K562 (cell line): ENCODE results near the gene UFC1. TPM values are rescaled to one million over a fixed set of nuclear protein-coding genes. Genes with fewer than 3 reads are reported as not detected.

Experiments used
- ATF1 ChIP-seq, 2 experiments: fragments of 450-650 bp in 1 of 2; IDR thresholded peaks; 2 replicates each; pipeline ENCODE4 v1.6.1; 2016; ENCODE audit warnings: missing compliant biosample characterization in 1 of 2, missing genetic modification characterization in 1 of 2
- BACH1 ChIP-seq: fragments of 200-800 bp; sonication (Bioruptor generic); IDR thresholded peaks from 2 replicates; pipeline ENCODE4 v1.6.1; 2016; ENCODE audit warnings: missing genetic modification characterization, missing compliant biosample characterization
- EP400 ChIP-seq: fragments of 450-650 bp; IDR thresholded peaks from 2 replicates; pipeline ENCODE4 v1.6.1; 2017; ENCODE audit warnings: antibody characterized with exemption, mild to moderate bottlenecking, moderate library complexity
- EZH2 ChIP-seq: IDR thresholded peaks from 2 replicates; pipeline ENCODE4 v1.6.1; 2012; ENCODE audit warnings: low read depth, mild to moderate bottlenecking, inconsistent platforms, low read length, borderline replicate concordance
- FOSL1 ChIP-seq: fragments of 200-800 bp; sonication (Bioruptor generic); conservative IDR thresholded peaks from 2 replicates; pipeline ENCODE4 v1.6.1; 2016; ENCODE audit warnings: missing genetic modification characterization, missing compliant biosample characterization
- HDAC3 ChIP-seq: fragments of 450-650 bp; IDR thresholded peaks from 2 replicates; pipeline ENCODE4 v1.6.1; 2018; ENCODE audit warnings: borderline replicate concordance, mild to moderate bottlenecking, moderate library complexity; ENCODE audit not compliant: partially characterized antibody
- ILK ChIP-seq: fragments of 450-650 bp; IDR thresholded peaks from 2 replicates; pipeline ENCODE4 v1.6.1; 2016; ENCODE audit warnings: missing genetic modification characterization, low read depth, mild to moderate bottlenecking, missing compliant biosample characterization, moderate library complexity, borderline replicate concordance
- JUN ChIP-seq, 2 experiments: sonication (generic) in 1 of 2; formaldehyde crosslinking in 1 of 2; IDR thresholded peaks; 2 replicates each; pipeline versions ENCODE4 v1.6.1 to v1.8.0; 2012 to 2022; ENCODE audit warnings: borderline replicate concordance in 2 of 2, mild to moderate bottlenecking in 2 of 2, improper control_type of control experiment in 1 of 2, low read depth in 1 of 2, low read length in 1 of 2, missing genetic modification reagents in 1 of 2
- NFRKB ChIP-seq: fragments of 450-650 bp; IDR thresholded peaks from 2 replicates; pipeline ENCODE4 v1.6.1; 2016; ENCODE audit warnings: low read depth
- REST ChIP-seq, 2 experiments: fragments of 450-650 bp; formaldehyde crosslinking in 1 of 2; IDR thresholded peaks; 2 replicates each; pipeline versions ENCODE4 v1.4.0 to v1.6.1; 2014 to 2020; ENCODE audit warnings: mild to moderate bottlenecking in 2 of 2, borderline replicate concordance in 1 of 2, low read depth in 1 of 2
- SAFB2 ChIP-seq: fragments of 200-400 bp; formaldehyde crosslinking; IDR thresholded peaks from 2 replicates; pipeline ENCODE4 v1.6.1; 2018; ENCODE audit warnings: borderline replicate concordance, low read length, low read depth, moderate library complexity; ENCODE audit not compliant: severe bottlenecking
- YY1 ChIP-seq, 3 experiments: IDR thresholded peaks; 2 replicates each; pipeline ENCODE4 v1.6.1; 2011; ENCODE audit warnings: low read length in 2 of 3, mild to moderate bottlenecking in 2 of 3, moderate library complexity in 2 of 3, borderline replicate concordance in 1 of 3, control low read depth in 1 of 3, low read depth in 1 of 3; ENCODE audit not compliant: insufficient read depth in 3 of 3, insufficient replicate concordance in 2 of 3, control insufficient read depth in 1 of 3, insufficient read length in 1 of 3; ENCODE audit errors: extremely low read depth in 1 of 3
- ZFPM2 ChIP-seq: fragments of 250-450 bp; sonication (Bioruptor Pico); IDR thresholded peaks from 2 replicates; pipeline ENCODE4 v1.5.1; 2022; ENCODE audit warnings: mild to moderate bottlenecking
- ZNF146 ChIP-seq: IDR thresholded peaks from one replicate; pipeline ENCODE4 v1.6.1; 2018; ENCODE audit warnings: missing compliant biosample characterization; ENCODE audit not compliant: unreplicated experiment
- ZNF280A ChIP-seq: fragments of 450-650 bp; IDR thresholded peaks from 2 replicates; pipeline ENCODE4 v1.6.1; 2018; ENCODE audit warnings: mild to moderate bottlenecking, low read depth; ENCODE audit not compliant: partially characterized antibody
- ZNF77 ChIP-seq: fragments of 250-450 bp; sonication (Bioruptor Pico); IDR thresholded peaks from 2 replicates; pipeline ENCODE4 v1.5.0; 2020
- polyA plus RNA-seq, 8 experiments: library from polyadenylated mRNA; depleted of rRNA in 4 of 8; stranded (reverse) in 5 of 8; unstranded in 3 of 8; fragments of >200 nt; fragmentation: Nextera tagmentation in 2 of 8; fragmentation: Illumina TruSeq in 1 of 8; extraction: Ambion mirVana in 2 of 8; extraction: Trizol in 1 of 8; gene quantifications; 2 replicates each; pipeline versions ENCODE4 v1.2.1 to v1.2.3, GENCODE V29; 2011 to 2014; ENCODE audit warnings: inconsistent platforms in 1 of 8, missing spikeins in 1 of 8
- total RNA-seq, 7 experiments: library from RNA; depleted of rRNA in 6 of 7; stranded (reverse); fragments of >200 nt in 6 of 7; fragmentation: Illumina TruSeq in 2 of 7; extraction: Trizol in 2 of 7; gene quantifications; 2 replicates each; pipeline versions ENCODE4 v1.2.1 to v1.2.3, GENCODE V29; 2011 to 2021; ENCODE audit warnings: low replicate concordance in 1 of 7

The UFC1 gene
- total and polyA plus RNA-seq, 9 of the 15 experiments (the other 6 are each of a cell fraction or from before 2014, with no cell fraction given): 92.8 to 220 (median 161) TPM

- TF ChIP-seq ZNF280A: no peak
- TF ChIP-seq SAFB2: no peak
- no peak for TF ChIP-seq ATF1 (CRISPR knock-in tag; IDR thresholded peaks at IDR 0.05)
- TF ChIP-seq ATF1 (tag; IDR thresholded peaks at IDR 0.05): peak; percentile 91
- no peak for TF ChIP-seq EZH2
- TF ChIP-seq YY1 (IDR thresholded peaks at IDR 0.05; ENCODE audit: borderline replicate concordance in 1 of 3, control insufficient read depth in 1 of 3, extremely low read depth in 1 of 3, insufficient read depth in 3 of 3, insufficient read length in 1 of 3, insufficient replicate concordance in 2 of 3, low read depth in 1 of 3, low read length in 2 of 3): peak; percentile 93 to 99 (median 98)
- TF ChIP-seq ZFPM2: no peak
- no peak for TF ChIP-seq ZNF77
- TF ChIP-seq EP400: peak; percentile 98
- TF ChIP-seq REST (IDR thresholded peaks at IDR 0.05; ENCODE audit: borderline replicate concordance): peak; percentile 84
- no peak for TF ChIP-seq REST (CRISPR knock-in tag; IDR thresholded peaks at IDR 0.05; ENCODE audit: low read depth)
- TF ChIP-seq JUN (IDR thresholded peaks at IDR 0.05; ENCODE audit: borderline replicate concordance, low read depth, low read length): 0 out of 2 replicates have a peak, but pooled peaks have one; percentile 5
- no peak for TF ChIP-seq JUN (CRISPR knock-in tag; IDR thresholded peaks at IDR 0.05; ENCODE audit: borderline replicate concordance)
- peak; percentile 78 for TF ChIP-seq FOSL1 (tag)
- TF ChIP-seq BACH1 (tag): no peak
- no peak for TF ChIP-seq ZNF146
- TF ChIP-seq NFRKB: peak; percentile 61
- no peak for TF ChIP-seq HDAC3
- no peak for TF ChIP-seq ILK (tag)
Measured at GRCh38 chr1:161177112-161177935, 23.5 kb downstream of the UFC1 start, which contains the start of gene B4GALT3 (continued).
